Fibroblast of mammary gland (primary cell): Measurements from ENCODE around the gene GPX4.

ENCODE experiments used
- DNase-seq: peaks from one replicate; pipeline ENCODE4 v3.0.0-alpha.2; 2010; ENCODE audit warnings: low read depth
- H3K4me3 ChIP-seq: 2 replicates; pipeline ENCODE4 v1.5.1; 2011; ENCODE audit warnings: low read depth, mild to moderate bottlenecking, low read length, moderate library complexity; ENCODE audit not compliant: control insufficient read depth
- TF ChIP-seq, protein P1 (sequence below): conservative IDR thresholded peaks from 2 replicates; pipeline ENCODE4 v1.5.1; 2011; ENCODE audit warnings: low read depth, low read length, inconsistent platforms; ENCODE audit not compliant: control insufficient read depth, insufficient read depth

Gene GPX4

DNA sequence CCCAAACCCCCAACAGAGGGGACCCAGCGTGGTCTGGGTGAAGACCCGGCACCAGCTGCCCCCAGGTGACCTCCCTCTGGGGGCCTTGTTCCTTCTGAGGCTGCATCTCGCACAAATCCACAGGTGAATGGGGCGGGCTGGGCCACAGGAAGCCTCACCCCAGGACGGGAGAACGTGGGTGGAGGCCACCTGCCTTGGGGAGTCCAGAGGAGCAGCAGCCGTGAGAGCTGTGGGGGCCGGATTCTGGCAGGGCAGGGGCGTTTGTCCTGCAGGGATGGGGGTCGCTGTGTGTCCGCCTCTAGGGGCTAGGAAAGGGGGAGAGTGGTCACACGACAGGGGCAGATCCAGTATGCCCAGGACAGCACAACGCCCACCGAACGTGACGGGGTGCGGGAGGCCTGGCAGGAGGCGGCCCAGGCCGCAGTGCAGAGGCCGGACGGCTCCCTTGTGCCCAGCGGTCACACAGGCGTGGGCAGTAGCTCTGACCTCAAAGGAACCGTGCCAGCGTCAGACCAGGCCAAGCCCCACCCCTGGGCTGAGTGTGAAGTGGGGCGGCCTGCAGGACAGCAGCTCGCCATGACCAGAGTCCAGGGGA lies 15.3 kb upstream of the GPX4 start:
- DNase-seq, result no peak
- TF ChIP-seq, protein P1, sequence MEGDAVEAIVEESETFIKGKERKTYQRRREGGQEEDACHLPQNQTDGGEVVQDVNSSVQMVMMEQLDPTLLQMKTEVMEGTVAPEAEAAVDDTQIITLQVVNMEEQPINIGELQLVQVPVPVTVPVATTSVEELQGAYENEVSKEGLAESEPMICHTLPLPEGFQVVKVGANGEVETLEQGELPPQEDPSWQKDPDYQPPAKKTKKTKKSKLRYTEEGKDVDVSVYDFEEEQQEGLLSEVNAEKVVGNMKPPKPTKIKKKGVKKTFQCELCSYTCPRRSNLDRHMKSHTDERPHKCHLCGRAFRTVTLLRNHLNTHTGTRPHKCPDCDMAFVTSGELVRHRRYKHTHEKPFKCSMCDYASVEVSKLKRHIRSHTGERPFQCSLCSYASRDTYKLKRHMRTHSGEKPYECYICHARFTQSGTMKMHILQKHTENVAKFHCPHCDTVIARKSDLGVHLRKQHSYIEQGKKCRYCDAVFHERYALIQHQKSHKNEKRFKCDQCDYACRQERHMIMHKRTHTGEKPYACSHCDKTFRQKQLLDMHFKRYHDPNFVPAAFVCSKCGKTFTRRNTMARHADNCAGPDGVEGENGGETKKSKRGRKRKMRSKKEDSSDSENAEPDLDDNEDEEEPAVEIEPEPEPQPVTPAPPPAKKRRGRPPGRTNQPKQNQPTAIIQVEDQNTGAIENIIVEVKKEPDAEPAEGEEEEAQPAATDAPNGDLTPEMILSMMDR, result no peak
- H3K4me3 ChIP-seq, result no peak overlapping the region

GRCh38 chr19:1089126-1089771 lies 14.5 kb upstream of the GPX4 start:
- no peak overlapping the region for H3K4me3 ChIP-seq
- no peak for DNase-seq
- TF ChIP-seq, protein P1, result no peak

GRCh38 chr19:1089891-1090290 lies 13.9 kb upstream of the GPX4 start:
- H3K4me3 ChIP-seq, result no peak overlapping the region
- TF ChIP-seq, protein P1, result no peak
- DNase-seq, result no peak

DNA sequence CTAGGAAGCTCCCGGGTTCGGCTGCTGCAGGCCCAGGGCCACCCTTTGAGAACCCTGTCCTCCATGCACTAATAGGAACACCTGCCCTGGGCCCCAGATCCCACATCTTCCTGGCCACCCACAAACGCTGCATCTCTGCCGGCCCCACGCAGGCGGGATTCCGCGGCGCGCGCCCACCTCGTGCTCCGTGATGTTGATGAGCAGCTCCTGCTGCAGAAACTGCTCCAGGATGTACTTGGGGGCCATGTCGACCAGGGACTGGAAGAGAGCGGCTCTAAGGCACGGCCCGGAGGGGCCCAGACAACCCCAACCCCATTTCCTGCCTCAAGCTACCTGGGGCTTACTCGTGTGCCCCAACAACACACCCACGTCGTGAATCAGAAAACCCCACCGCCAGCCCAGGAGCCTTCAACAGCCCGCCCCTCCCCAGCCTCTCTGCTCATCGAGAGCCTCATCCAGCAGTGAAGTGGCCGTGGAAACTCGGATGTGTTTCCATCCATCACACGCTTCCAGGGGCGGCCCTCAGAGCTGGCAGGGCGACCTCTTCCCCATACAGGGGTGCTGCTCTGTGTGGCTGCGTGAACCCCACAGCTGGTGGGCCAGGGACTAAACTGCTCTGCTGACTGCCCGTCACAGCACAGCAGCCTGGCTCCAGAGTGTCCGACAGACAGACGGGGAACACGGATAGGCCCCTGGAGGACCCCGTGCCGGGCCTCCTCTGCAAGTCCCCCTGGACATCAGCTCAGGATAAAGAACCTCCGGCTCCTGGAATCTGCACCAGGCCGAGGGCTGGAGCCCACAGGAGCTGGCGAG lies 12.9 kb upstream of the GPX4 start:
- no peak for DNase-seq
- TF ChIP-seq, protein P1, result no peak
- H3K4me3 ChIP-seq, result no peak overlapping the region

DNA sequence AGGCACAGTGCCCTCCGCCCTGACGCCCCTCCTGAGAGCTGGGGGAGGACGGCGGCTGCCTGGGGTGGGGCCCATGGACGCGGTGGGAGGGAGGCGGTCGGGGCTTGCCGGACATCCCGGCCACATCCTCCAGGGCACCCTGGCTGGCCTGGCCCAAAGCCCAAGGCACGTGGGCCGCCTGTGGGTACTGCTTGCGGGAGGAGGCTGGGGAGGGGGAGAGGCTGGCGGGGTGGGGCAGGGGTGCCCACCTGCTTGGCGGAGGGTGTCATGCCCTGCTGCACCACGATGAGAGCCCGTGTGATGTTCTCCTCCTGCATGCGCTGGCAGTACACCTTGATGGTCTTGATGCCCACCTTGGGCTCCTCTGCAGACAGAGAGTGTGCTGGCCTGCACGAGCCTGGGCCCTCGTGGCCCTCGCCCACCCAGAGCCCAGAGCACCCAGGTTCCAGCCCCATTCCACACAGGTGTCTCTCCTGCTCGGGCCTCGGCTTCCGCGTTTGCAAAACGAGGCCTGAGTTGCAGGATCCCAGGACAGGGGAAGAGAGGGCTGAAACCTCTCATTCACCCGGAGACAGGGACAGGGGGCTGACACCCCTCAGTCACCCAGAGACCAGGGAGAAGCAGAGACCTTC lies 12.1 kb upstream of the GPX4 start:
- TF ChIP-seq, protein P1, result no peak
- no peak for DNase-seq
- H3K4me3 ChIP-seq, result no peak overlapping the region

GRCh38 chr19:1093330-1093729 lies 10.5 kb upstream of the GPX4 start:
- TF ChIP-seq, protein P1, result no peak
- no peak overlapping the region for H3K4me3 ChIP-seq
- no peak for DNase-seq
